H54 (cell line): ENCODE data around the gene ZZZ3.
"Not testable (repeated sequence)": the region's sequence is repeated elsewhere in the genome, so short reads cannot be mapped to it uniquely, and the experiment has no call there.

ENCODE experiments used
- DNase-seq: peaks from one replicate; pipeline ENCODE4 v3.0.0; 2011; ENCODE audit warnings: low spot score, mixed read lengths; ENCODE audit not compliant: insufficient read length
- FAIRE-seq: peaks from 3 replicates; lab custom pipeline; 2011; peaks lifted over from hg19 to GRCh38; lab: Jason Lieb, UNC
- POLR2A ChIP-seq: IDR thresholded peaks from 2 replicates; pipeline ENCODE4 v1.6.1; 2011; ENCODE audit warnings: low read depth, mild to moderate bottlenecking, low read length

The ZZZ3 gene

DNA sequence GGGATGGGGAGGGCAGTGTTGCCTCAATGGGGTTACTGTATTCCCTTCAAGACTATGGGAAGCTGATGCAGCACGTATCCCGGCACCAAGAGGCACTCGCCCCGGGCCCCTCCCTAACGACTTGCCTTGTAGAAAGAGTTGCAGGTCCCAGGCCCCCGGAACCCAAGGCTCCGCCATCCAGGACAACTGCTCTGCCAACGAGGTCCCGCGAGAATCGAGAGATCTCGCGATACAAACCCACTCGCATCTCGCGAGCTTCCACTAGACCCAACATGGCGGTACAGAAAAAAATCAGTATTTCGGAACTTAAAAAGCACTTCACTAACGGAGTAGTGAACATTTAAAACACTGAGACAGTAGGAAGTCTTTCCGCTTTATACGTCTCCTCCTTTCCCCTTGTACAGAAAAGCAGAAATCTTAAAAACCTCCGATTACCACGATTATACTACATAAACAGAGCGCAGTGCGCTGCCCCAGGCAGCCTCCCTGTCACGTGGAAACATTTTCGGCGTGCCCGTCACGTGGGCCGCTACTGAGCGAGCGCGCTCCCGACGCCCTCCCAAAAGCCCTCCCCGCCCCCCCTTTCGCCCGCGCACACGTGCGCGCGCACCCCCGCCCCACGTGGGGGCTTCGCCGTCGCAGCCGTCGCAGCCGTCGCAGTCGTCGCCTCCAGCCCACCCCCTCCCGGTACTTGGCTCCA lies at the start of gene ZZZ3:
TSS of gene ZZZ3 (minus strand) at position 199 of the 700 bp plus-strand sequence. CDS start 49,304 bp downstream, outside the sequence.
- DNase-seq, result peak; percentile 72
- peak; percentile 97 for FAIRE-seq
- TF ChIP-seq POLR2A, result no peak

DNA sequence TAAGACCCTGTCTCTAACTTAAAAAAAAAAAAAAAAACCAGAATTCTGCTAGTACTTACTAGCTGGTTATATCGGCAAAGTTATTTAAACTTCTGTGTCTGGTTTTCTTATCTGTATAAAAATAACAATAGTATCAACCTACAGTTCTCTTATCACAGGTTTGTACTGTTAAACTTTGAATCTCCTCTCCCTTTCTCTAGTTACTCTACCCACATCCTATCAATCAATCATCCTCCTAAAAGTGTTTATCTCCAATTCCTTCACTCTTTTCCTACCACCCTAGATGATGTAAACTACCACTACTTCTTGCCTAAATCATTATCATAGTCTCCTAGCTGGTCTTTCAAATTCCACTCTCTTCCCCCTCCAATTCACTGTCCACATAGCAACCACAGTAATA lies 49.6 kb upstream of the ZZZ3 start:
- no peak for FAIRE-seq
- DNase-seq, result no peak
- no peak for TF ChIP-seq POLR2A

DNA sequence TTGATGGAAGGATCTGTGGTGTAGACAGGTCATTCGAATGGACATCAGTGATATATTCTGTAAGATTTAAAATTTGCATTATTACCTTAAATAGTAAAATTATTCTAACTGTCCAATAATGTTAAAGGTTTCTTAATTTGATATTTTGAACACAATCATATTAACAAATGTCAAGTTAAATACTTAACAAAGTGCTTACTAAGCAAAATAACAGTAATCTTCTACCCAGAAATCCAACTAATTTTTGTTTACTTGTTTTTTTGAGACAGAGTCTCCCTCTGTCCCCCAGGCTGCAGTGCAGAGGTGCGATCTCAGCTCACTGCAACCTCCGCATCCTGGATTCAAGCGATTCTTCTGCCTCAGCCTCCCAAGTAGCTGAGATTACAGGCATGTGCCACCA lies 43.2 kb upstream of the ZZZ3 start:
- FAIRE-seq, result no peak

DNA sequence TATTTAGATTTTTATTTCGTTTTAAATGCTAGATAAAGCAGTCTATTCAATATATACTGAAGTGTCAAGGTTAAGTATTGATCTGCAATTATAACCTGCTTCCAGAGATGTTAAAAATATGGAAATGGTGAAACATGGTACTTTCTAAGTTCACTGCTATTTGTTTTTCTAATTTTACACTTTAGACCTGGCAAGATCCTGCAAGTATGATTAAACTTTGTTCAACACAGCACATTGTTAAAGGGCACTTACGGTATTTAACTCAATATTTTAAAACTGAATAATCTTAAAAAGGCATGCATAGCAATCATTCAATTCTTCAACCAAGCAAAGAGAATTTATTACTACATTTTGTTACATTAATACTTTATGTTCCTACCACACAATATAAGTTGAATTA lies 35.7 kb upstream of the ZZZ3 start:
- DNase-seq (no peak), FAIRE-seq (no peak)
- no peak for TF ChIP-seq POLR2A

More for the DNA sequence above, 43.2 kb upstream of the ZZZ3 start:
- DNase-seq, result no peak
- no peak for TF ChIP-seq POLR2A

DNA sequence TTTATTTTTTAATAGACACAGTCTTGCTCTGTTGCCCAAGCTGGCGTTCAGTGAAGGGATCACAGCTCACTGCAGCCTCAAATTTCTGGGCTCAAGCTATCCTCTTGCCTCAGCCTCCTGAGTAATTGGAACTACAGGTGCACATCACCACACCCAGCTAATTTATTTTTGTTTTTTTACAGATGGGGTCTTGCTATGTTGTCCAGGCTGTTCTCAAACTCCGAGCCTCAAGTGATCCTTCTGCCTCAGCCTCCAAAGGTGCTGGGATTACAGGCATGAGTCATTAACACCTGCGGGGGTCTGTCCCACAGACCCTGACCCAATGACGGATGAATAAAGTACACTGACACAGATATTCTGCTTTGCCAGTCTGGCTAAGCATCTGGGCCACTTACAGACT lies 33.6 kb upstream of the ZZZ3 start:
- no peak for TF ChIP-seq POLR2A
- FAIRE-seq (no peak), DNase-seq (no peak)

DNA sequence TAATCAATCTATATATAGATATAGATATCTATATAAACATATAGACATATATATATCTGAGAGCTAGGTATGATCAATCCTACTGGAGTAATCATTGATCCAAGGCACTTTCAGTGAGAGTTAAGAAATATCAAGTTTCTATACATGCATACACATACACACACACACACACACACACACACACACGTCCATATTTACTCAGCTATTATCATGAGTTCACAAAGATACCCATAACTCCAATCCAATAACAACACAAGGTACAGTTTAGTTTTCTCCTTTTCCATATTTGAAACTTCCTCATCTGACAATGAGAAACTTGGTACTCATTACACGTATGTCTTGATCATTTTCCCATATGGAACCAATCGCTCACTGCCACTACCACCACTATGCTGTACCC lies 27.3 kb upstream of the ZZZ3 start:
- DNase-seq (no peak), FAIRE-seq (no peak)
- no peak for TF ChIP-seq POLR2A

DNA sequence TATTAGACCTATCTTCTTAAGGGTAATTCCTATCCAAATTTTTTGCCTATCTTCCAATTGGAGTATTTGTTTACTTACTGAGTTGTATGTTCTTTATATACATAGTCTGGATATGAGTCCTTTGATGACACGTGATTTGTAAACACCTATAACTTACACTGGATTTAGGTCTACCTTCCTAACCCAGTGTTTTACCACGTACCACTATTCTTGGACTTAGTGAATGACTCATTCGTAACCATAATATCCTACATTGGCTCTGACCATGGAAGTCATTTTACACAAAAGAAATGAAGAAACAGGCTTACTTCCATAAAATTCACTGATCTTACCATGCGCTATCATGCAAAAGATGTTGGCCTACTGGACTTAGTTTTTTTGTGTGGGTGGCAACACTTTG lies 23.9 kb upstream of the ZZZ3 start:
- DNase-seq (no peak), FAIRE-seq (peak; percentile 97)
- TF ChIP-seq POLR2A, result no peak

DNA sequence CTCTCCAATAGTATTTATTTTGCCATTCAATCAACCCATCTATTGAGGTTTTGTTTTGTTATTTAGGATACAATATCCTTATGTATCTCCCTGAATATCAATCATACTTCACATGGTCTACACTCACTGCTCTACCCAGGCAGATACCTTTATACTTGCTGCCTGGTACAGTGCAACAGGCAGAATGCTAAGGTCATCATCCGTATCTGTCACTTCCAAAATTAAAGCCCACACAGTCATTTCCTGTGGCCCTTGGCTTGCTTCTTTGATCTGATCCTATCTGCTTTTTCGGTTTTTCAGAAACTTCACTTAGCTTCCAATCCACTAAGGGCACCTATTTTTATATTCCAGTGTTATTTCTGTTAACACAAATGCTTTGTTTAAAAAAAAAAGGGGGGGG lies 22.3 kb upstream of the ZZZ3 start:
- DNase-seq (no peak), FAIRE-seq (peak; percentile 50)
- TF ChIP-seq POLR2A, result no peak

DNA sequence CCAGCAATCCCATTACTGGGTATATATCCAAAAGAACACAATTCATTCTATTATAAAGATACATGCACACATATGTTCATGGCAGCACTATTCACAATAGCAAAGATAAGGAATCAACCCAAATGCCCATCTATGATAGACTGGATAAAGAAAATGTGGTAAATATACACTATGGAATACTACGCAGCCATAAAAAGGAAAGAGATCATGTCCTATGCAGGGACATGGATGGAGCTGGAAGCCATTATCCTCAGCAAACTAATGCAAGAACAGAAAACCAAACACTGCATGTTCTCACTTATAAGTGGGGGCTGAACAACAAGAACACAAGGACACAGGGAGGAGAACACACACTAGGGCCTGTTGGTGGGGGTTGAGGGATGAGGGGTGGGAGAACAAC lies 17.2 kb upstream of the ZZZ3 start:
- DNase-seq, FAIRE-seq: not testable (repeated sequence)

DNA sequence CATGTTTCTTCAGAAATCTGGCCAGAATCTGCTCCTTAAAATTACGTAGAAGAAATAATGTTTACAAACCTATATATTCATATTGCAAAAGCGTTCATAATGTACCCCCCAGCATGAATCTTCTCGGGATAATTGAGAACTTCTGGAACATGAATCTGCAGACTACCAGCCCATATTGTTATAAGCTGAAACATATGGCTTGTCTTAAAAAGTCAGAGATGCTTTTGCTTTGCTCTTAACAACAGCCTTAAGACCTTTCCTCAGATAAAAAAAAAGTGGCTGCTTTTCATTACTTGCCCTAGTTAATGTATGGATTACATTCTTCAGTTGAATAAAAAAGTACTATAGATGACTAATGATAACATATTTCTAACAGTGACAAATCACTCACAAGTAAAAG lies 15.0 kb upstream of the ZZZ3 start:
- no peak for FAIRE-seq
- DNase-seq, result no peak
- no peak for TF ChIP-seq POLR2A

DNA sequence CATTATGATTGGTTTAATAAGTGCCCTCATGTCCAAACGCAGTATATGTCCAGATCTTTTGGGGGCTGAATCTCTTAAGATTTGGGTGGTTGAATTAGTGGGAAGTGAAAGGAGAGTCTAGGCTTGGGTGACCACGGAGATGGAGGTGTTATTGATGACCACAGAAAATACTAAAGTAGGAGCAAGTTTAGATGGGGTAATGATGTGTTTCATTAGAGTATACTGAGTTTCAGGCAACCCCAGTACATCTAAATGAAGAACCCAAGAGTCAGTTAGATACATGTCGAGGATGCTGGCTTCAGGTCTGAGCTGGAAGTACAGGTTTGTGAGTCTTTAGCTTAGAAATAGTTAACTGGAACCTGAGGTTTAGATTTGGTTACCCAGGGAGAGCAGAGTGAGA lies 6.5 kb upstream of the ZZZ3 start:
- FAIRE-seq, result no peak
- no peak for DNase-seq
- TF ChIP-seq POLR2A, result no peak

DNA sequence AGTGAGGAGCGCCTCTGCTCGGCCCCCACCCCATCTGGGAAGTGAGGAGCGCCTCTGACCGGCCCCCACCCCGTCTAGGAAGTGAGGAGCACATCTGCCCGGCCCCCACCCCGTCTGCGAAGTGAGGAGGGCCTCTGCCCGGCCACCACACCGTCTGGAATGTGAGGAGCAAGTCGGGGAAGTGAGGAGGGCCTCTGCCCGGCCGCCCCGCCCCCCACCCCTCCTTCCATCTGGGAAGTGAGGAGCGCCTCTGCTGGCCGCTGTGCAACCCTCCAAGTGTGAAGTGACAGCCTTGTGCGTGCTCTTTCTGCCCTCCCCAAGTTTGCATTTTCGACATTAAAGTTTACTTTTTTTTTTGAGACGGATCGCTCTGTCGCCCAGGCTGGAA lies 5.1 kb upstream of the ZZZ3 start:
- no peak for FAIRE-seq
- TF ChIP-seq POLR2A, result no peak
- no peak for DNase-seq

DNA sequence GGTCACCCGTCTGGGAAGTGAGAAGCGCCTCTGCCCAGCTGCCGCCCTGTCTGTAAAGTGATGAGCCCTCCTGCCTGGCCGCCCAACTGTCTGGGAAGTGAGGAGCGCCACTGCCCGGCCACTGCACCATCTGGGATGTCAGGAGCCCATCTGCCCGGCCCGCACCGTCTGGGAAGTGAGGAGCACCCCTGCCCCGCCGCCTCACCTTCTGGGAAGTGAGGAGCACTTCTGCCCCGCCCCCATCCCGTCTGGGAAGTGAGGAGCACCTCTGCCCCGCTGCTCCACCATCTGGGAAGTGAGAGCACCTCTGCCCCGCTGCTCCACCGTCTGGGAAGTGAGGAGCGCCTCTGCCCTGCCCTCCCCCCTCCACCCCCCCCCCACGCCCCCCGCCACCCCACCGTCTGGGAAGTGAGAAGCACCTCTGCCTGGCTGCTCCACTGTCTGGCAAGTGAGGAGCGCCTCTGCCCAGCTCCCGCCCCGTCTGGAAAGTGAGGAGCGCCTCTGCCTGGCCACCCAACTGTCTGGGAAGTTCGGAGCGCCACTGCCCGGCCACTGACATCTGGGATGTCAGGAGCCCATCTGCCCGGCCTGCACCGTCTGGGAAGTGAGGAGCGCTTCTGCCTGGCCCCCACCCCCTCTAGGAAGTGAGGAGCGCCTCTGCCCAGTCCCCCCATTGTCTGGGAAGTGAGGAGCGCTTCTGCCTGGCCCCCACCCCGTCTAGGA lies 4.5 kb upstream of the ZZZ3 start:
- FAIRE-seq, result no peak
- no peak for DNase-seq
- TF ChIP-seq POLR2A, result no peak

DNA sequence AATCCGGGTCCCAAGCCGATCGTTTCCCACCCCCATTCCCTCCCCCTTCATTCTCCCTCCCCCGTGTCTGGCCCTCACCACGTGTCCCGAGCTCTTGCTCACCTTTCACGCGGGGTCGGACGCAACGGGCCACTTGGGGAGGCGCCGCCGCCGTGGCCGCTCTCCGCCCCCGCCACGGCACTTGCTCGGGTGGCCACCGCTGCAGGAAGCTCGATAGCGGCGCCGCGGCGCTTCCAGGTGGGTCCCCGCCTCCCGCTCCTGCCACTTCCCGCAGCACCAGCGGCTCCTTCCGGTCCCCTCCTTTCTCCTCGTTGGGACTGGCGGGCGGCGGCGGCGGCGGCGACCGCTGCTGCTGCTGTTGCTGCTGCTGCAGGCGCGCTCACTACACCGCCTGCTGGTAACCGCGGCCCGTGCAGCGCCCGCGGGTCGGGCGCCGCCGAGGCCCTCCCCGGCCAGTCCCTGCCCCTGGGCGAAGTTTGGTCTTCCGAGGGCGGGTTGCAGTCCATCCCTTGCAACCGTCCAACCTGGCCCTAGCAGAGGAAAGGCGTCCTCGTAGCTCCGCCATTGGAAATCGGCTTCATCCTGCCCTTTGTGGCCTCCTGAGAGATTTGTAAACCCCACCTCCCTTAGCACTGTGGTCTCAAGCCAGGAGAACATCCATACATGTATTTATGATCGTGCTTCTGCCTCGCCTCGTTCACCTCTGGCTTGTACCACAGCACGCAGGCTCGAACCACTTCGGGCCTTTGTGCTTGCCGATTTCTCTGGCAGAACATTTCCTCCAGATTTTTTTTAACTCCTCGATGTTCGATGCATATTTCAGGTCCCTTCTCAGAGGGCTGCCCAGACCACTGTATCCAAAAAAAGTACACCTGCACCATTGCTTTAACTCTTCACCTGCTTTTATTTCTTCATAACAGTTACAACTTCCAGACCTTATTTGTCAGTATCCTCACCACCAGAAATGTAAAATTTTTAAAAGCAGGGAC lies 996 bp upstream of the ZZZ3 start:
- peak; percentile 49 for TF ChIP-seq POLR2A
- FAIRE-seq, result peak; percentile 80

More for the DNA sequence above, 996 bp upstream of the ZZZ3 start:
- peak; percentile 81 for DNase-seq
